ENCODE data around the gene DPM2.

DPM2 gene

GRCh38 chr9:127955294-127956015, 17.8 kb upstream of the DPM2 start:
- no peak for DNase-seq (ENCODE audit: low spot score)

DNA sequence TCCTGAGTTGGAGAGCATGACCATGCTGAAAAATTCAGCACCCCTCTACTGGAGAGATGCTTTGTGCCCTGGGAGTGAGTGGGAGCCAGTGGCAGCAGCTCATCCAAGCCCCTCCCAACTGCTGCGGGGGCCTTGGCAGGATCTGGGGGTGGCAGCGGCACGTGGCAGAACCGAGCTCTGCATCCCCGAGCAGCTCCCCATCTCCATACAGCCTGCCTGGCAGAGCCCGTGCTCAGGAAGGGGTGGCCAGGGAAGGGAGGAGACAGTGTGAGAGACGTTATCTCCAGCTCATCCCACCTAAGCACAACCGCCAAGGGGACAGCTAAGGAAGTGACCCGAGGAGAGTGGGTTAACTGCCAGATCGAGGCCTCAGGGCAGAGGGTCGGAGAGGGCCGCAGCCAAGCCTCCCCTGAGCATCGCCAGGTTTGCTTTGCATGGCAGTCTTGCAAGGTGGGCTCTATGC, 17.2 kb upstream of the DPM2 start:
- DNase-seq (ENCODE audit: low spot score) = no peak

DNA sequence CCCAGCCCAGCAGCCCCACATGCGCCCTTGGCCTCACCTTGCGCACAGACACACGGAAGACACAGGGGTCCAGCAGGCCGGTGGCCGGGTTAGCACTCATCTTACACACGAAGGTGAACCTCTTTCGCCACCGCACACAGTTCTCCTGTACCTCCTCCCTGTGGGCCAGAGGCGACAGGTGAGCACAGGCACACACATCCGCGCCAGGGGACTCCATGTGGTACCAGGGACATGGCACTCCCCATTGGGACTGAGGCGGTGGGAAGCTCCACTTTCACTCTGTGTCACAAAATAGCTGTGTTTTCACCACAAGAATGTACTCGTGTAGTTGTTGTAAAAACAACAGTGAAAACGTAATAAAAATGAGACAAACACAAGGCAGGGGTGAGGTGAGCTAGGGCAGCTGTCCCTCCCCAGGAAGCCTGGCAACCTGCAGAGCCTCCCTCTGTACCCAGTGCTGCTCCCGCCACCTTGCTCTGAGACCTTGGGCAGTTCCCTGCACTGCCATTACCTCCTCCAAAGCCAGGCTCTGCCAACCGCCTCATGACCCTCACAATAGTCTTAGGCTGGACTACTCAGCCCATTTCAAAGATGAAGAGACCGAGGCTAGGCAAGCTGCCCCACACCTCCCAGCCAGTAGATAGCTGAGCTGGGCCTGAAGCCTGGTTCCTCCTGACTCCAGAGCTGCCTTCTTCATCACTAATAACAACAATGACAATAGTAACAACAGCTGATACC, 16.3 kb upstream of the DPM2 start:
- no peak for DNase-seq (ENCODE audit: low spot score)

DNA sequence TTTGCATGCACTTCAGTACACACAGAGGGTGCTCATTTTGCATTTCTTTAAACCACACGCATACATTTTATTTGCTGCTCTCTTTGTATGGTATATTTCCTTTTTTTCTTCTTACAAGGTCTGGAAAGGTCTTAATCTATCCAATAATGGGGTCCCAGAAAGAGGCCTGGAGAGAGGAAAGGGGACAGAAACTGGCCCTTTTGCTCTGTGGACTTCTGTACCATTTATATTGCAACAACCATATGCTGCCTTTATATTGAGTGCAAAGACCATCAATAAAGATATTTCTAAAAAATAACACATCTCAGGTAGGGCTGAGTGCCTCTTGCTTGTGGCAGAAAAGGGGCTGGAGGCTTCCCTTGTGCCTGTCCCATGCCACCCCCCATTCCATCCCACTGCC, 15.5 kb upstream of the DPM2 start:
- DNase-seq (ENCODE audit: low spot score) = no peak

DNA sequence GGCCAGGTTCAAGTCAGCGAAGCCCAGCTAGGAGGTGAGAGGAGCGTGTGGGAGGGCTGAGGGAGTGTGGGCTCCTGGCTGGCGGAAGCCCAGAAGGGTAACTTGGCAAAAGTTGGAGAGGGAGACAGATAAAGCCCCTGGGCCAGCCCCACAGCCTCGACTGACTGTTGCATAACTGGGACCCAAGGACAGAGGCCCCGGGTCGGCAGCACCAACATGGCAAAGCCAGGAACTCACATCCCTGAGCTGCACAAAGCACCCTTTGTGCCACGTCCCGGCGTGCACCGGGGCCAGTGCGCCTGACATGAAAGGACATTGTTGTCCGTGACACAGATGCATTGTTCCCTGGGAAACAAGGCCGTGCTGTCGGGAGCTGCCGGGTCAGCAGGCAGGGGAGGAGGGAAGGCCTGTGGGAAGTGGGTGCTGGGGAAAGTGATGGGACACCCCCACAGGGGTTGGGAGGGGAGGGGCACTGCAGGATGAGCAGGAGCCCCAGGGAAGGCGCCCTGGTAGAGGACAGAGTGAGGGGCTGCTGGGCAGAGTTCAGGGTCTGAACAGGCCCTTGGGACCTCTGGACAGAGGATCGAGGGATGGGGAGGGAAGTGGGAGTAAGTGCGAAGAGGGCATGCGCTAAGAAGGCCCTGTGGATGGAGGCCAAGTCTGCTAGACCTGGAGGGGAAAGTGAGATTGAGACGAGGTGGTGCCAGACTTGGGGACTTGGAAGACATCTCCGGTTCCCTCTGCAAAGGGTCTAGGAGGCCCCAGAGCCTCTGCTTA, 13.0 kb upstream of the DPM2 start:
- no peak for DNase-seq (ENCODE audit: low spot score)

DNA sequence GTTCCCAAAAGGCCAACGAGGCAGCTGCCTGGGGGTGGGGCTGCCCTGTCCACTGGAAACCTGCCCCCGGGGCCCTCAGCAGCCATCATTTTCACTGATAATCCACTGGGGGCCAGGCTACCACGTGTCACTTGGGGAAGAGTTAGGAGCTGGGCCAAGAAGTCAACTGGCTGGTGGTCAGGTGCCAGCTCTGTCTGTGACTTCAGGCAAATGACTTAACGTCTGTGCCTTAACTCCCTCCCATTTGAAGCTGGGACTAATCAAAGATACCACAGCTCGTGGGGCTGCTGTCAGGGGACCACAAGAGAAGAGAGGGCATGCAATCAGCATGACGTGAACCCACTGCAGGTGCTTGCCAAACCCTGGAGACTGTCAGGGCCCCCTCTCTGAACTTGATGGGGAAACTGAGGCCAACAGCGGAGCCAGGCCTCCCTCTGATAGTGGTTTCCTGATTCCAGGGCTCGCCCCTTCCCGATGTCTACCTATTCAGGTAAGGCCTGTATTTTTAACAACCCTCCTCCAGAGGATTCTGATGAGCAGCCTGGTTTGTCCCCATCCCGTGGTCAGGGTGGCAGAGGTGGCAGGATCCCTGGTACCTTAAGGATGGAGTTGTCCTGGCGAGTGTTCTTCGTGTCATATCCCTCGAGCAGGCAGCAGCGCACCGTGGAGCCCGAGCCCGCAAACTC, 12.3 kb upstream of the DPM2 start:
- no peak for DNase-seq (ENCODE audit: low spot score)

DNA sequence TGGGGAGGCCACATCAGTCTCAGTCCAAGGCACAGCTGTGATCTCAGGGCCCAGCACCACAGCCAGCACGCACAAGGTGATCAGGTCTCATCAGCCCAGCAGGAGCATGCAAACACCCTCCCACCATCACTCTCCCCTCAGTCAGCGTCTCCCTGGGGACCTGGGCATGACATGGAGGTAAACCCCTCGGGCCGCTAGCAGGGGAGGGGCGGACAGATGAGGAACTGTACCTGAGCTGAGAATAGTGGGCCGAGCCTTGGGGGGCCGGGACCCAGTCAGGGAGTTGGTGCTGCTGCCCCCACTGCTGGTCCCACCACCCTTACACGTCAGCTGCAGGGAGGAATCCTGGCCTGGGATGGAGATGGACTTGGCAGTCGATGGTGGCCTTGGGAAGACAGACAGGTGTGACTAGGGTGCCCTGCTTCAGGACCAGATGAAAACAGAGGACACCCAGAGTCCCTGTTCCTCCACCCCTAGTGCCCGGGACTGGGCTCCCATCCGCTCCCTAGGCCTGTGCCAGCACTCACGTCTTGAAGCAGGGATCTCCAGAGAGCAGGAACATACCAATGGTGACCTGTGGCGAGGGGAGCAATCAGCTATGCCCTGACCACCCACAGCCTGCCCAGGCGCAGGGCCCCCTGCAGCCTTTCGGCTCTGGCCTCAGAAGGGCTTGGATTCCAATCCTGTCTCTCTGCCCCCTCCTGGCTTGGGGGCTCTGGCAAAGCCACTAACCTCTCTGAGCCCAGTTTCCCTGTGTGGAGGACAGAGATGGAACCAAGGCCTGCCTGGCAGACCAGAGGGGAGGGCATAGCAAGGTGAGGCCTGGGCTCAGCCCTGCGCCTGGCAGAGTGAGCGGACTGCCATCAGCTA, 10.4 kb upstream of the DPM2 start:
- DNase-seq (ENCODE audit: low spot score) = no peak

GRCh38 chr9:127946728-127947127, 9.1 kb upstream of the DPM2 start:
- no peak for DNase-seq (ENCODE audit: low spot score)

DNA sequence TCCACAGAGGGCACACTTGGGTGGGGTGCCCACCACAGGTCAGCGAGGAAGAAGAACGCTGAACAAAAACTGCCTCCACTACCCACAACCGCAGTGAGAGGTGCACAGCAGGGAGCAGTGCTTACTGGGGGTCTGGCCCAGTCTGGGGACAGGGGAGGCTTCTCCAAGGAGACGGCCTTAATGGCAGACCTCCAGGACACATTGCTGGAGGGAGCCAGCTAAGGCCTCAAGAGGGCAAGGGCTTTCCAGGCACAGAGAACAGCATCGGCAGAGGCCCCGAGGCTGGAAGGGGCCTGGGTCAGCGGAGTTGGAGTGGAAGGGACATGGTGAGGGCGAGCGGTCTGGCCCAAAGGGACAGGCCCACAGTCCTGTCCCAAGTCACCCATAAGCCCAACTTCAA, 8.3 kb upstream of the DPM2 start:
- DNase-seq (ENCODE audit: low spot score) = no peak

GRCh38 chr9:127945338-127945737, 7.7 kb upstream of the DPM2 start:
- no peak for DNase-seq (ENCODE audit: low spot score)

DNA sequence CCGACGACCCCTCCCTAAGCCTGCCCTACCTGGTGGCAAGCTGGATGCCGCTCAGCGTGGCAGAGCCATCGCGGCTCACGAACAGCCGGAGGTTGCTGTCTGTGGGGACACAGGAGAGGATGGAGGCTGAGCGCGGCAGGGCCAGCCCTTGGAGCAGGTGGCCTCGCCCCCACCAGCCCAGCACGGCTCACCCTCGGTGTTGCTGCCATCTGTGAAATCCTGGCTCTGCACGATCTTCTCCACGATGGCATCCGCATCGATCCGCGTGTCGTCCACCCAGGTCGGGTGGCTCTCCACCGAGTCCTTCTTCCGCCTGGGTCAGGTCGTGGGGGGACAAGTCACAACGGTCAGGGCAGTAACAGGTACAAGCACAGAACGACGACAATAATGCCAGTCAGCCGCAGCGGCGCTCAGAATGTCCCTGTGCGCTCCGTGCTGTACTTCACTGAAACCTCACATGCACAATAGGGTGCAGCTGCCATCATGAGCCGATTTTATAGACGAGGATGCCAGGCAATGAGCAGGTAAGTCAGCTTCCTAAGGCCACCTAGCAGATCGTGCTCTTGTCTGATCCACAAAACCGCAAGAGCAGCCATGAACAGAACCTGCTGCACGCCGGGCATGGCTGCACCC, 7.0 kb upstream of the DPM2 start:
- DNase-seq (ENCODE audit: low spot score) = no peak

DNA sequence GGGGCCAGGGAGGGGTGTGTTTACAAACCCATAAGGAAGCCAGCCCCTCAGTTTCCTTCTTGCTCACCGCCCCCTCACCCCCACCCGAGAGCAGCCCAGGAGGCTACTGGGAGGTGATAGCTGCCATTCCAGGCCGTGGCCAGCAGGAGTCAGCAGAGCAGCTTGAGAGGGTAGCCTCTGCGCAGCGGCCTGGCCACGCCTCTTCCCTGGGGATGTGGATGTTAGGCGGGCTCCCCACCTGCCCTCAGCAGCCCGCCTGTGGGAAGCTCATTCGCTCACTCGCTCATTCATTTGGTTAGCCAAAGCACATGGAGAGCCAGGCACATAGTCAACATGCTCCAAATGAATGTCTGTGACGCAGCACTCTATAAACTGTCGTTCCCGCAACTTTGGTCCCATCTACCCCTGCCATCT, 6.1 kb upstream of the DPM2 start:
- DNase-seq (ENCODE audit: low spot score) = peak; percentile 87

DNA sequence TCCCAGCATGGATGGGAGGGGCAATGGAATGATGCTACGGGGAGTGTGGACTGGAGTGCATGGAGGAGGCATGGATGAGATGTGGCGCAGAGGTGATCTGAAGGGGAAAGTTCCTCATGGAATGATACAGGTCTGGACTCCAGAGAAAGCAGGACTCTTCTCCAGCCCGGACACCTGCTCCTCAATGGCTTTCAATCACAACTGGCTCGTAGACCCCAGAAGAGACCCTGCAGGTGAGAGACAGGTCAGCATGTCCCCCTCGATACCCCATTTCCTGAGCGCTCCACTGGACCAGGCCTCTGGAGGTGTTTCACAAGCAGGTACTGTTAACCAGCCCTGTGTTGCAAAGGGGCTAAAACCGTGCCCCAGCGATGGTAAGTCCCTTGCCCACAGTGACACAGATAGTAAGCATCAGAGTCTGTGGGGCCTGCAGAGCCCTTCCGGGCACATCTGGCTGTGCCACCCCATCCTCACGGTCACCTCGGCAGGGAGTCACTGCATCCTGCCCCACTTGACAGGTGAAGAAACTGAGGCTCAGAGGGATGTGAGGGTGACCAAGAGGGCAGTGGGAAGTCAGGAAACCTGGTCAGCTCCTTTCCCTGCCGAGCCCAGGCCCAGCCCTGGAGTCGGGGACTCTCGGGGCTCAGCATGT, 5.5 kb upstream of the DPM2 start:
- no peak for DNase-seq (ENCODE audit: low spot score)

- peak; percentile 79 for DNase-seq (ENCODE audit: low spot score)
Measured at GRCh38 chr9:127942216-127943010, 4.8 kb upstream of the DPM2 start.

- DNase-seq (ENCODE audit: low spot score) = no peak
Measured at GRCh38 chr9:127941961-127942215, 4.2 kb upstream of the DPM2 start.

- DNase-seq (ENCODE audit: low spot score) = no peak
Measured at GRCh38 chr9:127941062-127941960, 3.7 kb upstream of the DPM2 start.

DNA sequence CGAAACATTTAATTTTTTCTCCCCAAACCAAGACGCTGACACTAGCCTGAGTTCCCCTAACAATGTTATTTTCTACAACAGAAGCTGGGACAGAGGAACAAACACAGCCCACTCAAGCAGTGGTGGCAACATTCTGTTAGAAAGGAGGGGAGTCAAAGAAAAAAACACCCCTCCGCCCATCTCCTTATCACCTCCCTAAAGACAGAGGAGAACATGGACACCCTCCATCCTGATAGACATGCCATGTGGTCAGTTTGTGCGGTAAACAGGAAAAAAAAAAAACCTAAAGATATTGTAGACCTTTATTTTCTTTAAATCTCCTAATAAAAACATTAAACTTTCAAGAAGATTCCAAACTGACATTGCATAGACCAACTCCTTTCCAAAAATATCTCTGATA, 2.9 kb upstream of the DPM2 start:
- no peak for DNase-seq (ENCODE audit: low spot score)

DNA sequence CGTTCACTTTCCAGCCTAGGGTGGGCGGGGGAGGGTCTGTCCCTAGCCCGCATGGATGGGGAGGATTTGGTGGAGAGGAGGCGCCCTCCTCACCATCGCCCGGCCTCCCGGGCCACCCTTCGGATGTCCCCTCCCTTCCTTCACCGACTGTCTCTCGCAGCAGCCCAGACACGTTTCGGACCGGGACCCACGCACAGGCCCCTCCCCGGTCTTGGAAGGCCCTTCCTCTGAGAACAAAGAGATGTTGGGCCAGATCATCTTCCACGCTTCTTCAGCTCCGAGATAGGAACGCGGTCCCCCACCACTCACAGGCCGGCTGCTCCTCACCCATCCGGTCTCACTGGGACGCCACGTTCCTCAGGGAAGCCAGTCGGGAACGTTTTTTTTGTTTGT, 640 bp upstream of the DPM2 start:
- DNase-seq (ENCODE audit: low spot score) = no peak

DNA sequence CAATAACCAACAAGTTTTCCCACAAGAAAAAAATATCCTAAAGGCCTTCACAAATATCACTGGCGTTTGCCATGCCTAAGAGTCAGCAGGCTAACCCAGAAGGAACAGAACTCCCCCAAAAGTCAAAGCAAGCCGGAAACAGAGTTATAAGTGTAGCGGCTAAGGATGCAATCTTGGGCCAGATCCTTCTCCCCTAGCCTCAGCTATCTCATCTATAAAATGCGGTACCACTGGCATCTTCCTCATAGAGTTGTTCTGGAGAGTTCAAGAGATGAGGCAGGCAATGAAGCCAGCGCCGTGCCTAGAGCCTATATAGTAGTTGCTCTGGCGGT, 632 bp downstream of the DPM2 start:
- no peak for DNase-seq (ENCODE audit: low spot score)

Data from AG08396 (cell line).